DMS153 (cell line): ENCODE results near the gene ARHGAP23.
"Not testable (repeated sequence)": the region's sequence is repeated elsewhere in the genome, so short reads cannot be mapped to it uniquely, and the experiment has no call there.

Experiments
- DNase-seq: peaks from one replicate; lab custom pipeline; 2025; lab: John Stamatoyannopoulos, UW

ARHGAP23 gene

GRCh38 chr17:38421171-38421841, 7.0 kb upstream of the ARHGAP23 start:
- no peak for DNase-seq

GRCh38 chr17:38421871-38422827, 6.1 kb upstream of the ARHGAP23 start:
- DNase-seq, result no peak

GRCh38 chr17:38424297-38424972, 3.8 kb upstream of the ARHGAP23 start:
- DNase-seq, result no peak

GRCh38 chr17:38425031-38425430, 3.2 kb upstream of the ARHGAP23 start:
- DNase-seq, result no peak

GRCh38 chr17:38425744-38426143, 2.5 kb upstream of the ARHGAP23 start:
- no peak for DNase-seq

GRCh38 chr17:38426441-38426840, 1.8 kb upstream of the ARHGAP23 start:
- no peak for DNase-seq

- no peak for DNase-seq
Measured at GRCh38 chr17:38427160-38427949, 909 bp upstream of the ARHGAP23 start.

GRCh38 chr17:38428643-38429371, 543 bp downstream of the ARHGAP23 start:
- no peak for DNase-seq

GRCh38 chr17:38429476-38430100, 1.3 kb downstream of the ARHGAP23 start:
- DNase-seq, result no peak

- no peak for DNase-seq
Measured at GRCh38 chr17:38430316-38430715, 2.1 kb downstream of the ARHGAP23 start.

- DNase-seq, result no peak
Measured at GRCh38 chr17:38430822-38431221, 2.6 kb downstream of the ARHGAP23 start.

- no peak for DNase-seq
Measured at GRCh38 chr17:38431346-38432145, 3.3 kb downstream of the ARHGAP23 start.

- no peak for DNase-seq
Measured at GRCh38 chr17:38434178-38434665, 6.0 kb downstream of the ARHGAP23 start.

- DNase-seq, result no peak
Measured at GRCh38 chr17:38435795-38436194, 7.5 kb downstream of the ARHGAP23 start.

- DNase-seq, result no peak
Measured at GRCh38 chr17:38436386-38436785, 8.1 kb downstream of the ARHGAP23 start.

- DNase-seq, result not testable (repeated sequence)
Measured at GRCh38 chr17:38437313-38437712, 9.0 kb downstream of the ARHGAP23 start.

- DNase-seq, result no peak
Measured at GRCh38 chr17:38439436-38439835, 11.2 kb downstream of the ARHGAP23 start.

- DNase-seq, result no peak
Measured at GRCh38 chr17:38440614-38441397, 12.5 kb downstream of the ARHGAP23 start.
